Upper lobe of right lung (tissue), 1 donor: ENCODE measurements around the gene INTU. TPM values are rescaled to one million over a fixed set of nuclear protein-coding genes. Genes with fewer than 3 reads are reported as not detected.

Experiments used
- ATAC-seq: fragments of 200-7000 bp; cut with Tn5 transposase; one replicate; pipeline ENCODE4 v1.9.1; 2020; ENCODE audit warnings: mild to moderate bottlenecking, moderate library complexity
- DNase-seq: peaks from one replicate; pipeline ENCODE4 v3.0.0-alpha.2; 2020
- H3K27ac ChIP-seq: fragments of 200-600 bp; one replicate; pipeline ENCODE4 v1.8.0; 2022
- H3K27me3 ChIP-seq: fragments of 200-600 bp; one replicate; pipeline ENCODE4 v1.8.0; 2022; ENCODE audit warnings: mild to moderate bottlenecking
- H3K36me3 ChIP-seq: fragments of 200-600 bp; one replicate; pipeline ENCODE4 v1.8.0; 2022
- H3K4me1 ChIP-seq: fragments of 200-600 bp; one replicate; pipeline ENCODE4 v1.8.0; 2022
- H3K4me3 ChIP-seq: fragments of 200-600 bp; one replicate; pipeline ENCODE4 v1.8.0; 2022; ENCODE audit warnings: mild to moderate bottlenecking
- H3K9me3 ChIP-seq: fragments of 200-600 bp; one replicate; pipeline ENCODE4 v1.8.0; 2022
- intact Hi-C: fragments of 100-400 bp; cut with DNase I; formaldehyde crosslinking; loops from one replicate; pipeline ENCODE4 v1.11.0; 2022
- total RNA-seq: library from RNA; stranded (reverse); fragmentation: NEBNext Ultra II Directional; extraction: Animal tissue kit (Norgen Biotek cat#: 25700); gene quantifications from one replicate; pipeline ENCODE4 v1.2.1, GENCODE V29; 2021
- TF ChIP-seq, protein P1 (sequence below): fragments of 200-600 bp; IDR thresholded peaks from one replicate; pipeline ENCODE4 v1.8.0; 2022; ENCODE audit warnings: antibody characterized with exemption
- donor health status: DM: no; HTN: yes; CAD: no; lungs with severe emphysema.

The INTU gene
- total RNA-seq, 1 donor from 2014 or later: 11.4 TPM

DNA sequence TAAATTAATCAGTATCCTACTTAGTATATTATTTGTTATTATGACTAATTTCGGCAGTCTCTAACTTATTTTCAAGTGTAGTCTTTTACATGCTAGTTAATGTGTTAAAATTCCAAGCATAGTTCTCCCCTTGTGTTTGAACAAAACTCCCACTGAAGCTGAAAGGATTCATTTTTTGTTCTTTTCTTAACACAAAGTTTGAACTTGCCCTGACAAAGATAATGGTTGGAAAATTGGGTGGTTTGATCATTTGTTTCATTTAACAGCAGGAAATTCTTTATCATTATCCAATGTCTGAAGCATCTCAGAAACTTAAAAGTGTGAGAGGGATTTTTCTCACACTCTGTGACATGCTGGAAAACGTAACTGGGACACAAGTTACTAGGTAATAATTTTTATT, 36.0 kb downstream of the INTU start:
- TF ChIP-seq, protein P1, sequence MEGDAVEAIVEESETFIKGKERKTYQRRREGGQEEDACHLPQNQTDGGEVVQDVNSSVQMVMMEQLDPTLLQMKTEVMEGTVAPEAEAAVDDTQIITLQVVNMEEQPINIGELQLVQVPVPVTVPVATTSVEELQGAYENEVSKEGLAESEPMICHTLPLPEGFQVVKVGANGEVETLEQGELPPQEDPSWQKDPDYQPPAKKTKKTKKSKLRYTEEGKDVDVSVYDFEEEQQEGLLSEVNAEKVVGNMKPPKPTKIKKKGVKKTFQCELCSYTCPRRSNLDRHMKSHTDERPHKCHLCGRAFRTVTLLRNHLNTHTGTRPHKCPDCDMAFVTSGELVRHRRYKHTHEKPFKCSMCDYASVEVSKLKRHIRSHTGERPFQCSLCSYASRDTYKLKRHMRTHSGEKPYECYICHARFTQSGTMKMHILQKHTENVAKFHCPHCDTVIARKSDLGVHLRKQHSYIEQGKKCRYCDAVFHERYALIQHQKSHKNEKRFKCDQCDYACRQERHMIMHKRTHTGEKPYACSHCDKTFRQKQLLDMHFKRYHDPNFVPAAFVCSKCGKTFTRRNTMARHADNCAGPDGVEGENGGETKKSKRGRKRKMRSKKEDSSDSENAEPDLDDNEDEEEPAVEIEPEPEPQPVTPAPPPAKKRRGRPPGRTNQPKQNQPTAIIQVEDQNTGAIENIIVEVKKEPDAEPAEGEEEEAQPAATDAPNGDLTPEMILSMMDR: no peak
- Histone ChIP-seq H3K27me3 (no peaks in the 10 kb centered on the region), H3K4me1 (no peaks in the 10 kb centered on the region), H3K9me3 (no peaks in the 10 kb centered on the region), H3K36me3 (no peaks in the 10 kb centered on the region), H3K27ac (no peak overlapping the region), H3K4me3 (no peak overlapping the region)
- ATAC-seq (no peak), DNase-seq (no peak)
- intact Hi-C loops: no loop called here

DNA sequence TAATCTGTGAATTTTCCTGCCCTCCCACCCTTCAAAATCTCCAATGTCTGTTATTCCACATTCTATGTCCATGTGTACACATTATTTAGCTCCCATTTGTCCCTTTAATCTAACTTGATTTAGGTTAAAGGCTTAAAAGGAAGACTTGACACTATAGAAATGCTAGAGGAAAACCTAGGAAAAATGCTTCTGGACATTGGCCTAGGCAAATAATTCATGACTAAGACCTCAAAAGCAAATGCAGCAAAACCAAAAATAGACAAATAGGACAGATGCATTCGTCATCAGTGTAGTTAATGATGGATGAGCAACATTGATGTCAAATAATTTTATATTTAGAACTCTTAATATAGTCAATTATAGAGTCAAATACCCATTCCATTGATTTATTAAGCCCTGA, 36.9 kb downstream of the INTU start:
- no peak overlapping the region for H3K4me3 ChIP-seq
- H3K36me3 ChIP-seq: no peaks in the 10 kb centered on the region
- H3K9me3 ChIP-seq: no peaks in the 10 kb centered on the region
- H3K4me1 ChIP-seq: no peaks in the 10 kb centered on the region
- H3K27me3 ChIP-seq: no peaks in the 10 kb centered on the region
- DNase-seq (no peak), ATAC-seq (no peak)
- H3K27ac ChIP-seq: no peak overlapping the region
- intact Hi-C loops: no loop called here
- TF ChIP-seq, protein P1: no peak

- Histone ChIP-seq H3K4me3 (no peak overlapping the region), H3K4me1 (no peaks in the 10 kb centered on the region), H3K9me3 (no peaks in the 10 kb centered on the region), H3K27me3 (no peaks in the 10 kb centered on the region), H3K27ac (no peak overlapping the region), H3K36me3 (no peaks in the 10 kb centered on the region)
- DNase-seq (no peak), ATAC-seq (no peak)
- intact Hi-C loops: no loop called here
- TF ChIP-seq, protein P1: no peak
These were observed 39.4 kb downstream of the INTU start for GRCh38 chr4:127672111-127672510.

- no peak for DNase-seq
- Histone ChIP-seq H3K9me3 (no peaks in the 10 kb centered on the region), H3K27ac (no peak overlapping the region), H3K4me1 (no peaks in the 10 kb centered on the region), H3K27me3 (no peaks in the 10 kb centered on the region), H3K4me3 (no peak overlapping the region), H3K36me3 (no peaks in the 10 kb centered on the region)
- no peak for ATAC-seq
- intact Hi-C loops: no loop called here
- TF ChIP-seq, protein P1: no peak
These were observed 52.5 kb downstream of the INTU start for GRCh38 chr4:127685292-127685691.

DNA sequence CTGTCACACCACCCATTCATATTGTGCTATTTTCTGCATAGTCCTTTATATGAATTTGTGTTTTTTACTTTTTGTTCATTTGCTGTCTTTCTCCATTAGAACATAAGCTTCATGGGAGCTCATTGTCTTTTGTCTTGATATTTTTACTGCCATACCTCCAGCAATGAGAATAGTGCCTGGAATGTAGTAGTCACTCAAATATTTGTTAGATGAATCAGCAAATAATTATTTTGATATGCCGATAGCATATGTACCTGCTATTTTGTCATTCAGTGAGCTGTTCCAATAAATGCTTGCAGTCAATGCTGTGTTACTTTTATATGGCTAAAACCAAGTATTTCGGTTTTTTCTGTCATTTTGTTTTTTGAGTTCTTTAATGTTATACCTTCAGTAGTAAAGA, 53.9 kb downstream of the INTU start:
- H3K36me3 ChIP-seq: no peaks in the 10 kb centered on the region
- ATAC-seq: no peak

More for the DNA sequence above, 53.9 kb downstream of the INTU start:
- DNase-seq: no peak
- TF ChIP-seq, protein P1: no peak
- no peak overlapping the region for H3K27ac ChIP-seq
- H3K4me3 ChIP-seq: no peak overlapping the region
- intact Hi-C loops: no loop called here
- H3K9me3 ChIP-seq: no peaks in the 10 kb centered on the region
- no peaks in the 10 kb centered on the region for H3K4me1 ChIP-seq
- no peaks in the 10 kb centered on the region for H3K27me3 ChIP-seq
